Endothelial cell of umbilical vein (primary cell): ENCODE measurements around the gene SPNS1.

Source experiments
- CTCF ChIP-seq, 2 donors: IDR thresholded peaks; 1 replicate in 1 of 2; 2 replicates in 1 of 2; pipeline ENCODE4 v1.5.1; 2011; ENCODE audit warnings: low read length in 2 of 2, mild to moderate bottlenecking in 2 of 2, moderate library complexity in 2 of 2, control low read depth in 1 of 2, inconsistent platforms in 1 of 2, low read depth in 1 of 2; ENCODE audit not compliant: insufficient read depth in 1 of 2; ENCODE audit errors: extremely low read depth in 1 of 2
- EZH2 ChIP-seq: IDR thresholded peaks from 2 replicates; pipeline ENCODE4 v1.6.1; 2012; ENCODE audit warnings: borderline replicate concordance, low read depth, mild to moderate bottlenecking, moderate library complexity, low read length, inconsistent platforms; ENCODE audit not compliant: severe bottlenecking
- FOS ChIP-seq: IDR thresholded peaks from 2 replicates; pipeline ENCODE4 v1.6.1; 2011; ENCODE audit warnings: mild to moderate bottlenecking, low read length, moderate library complexity, borderline replicate concordance; ENCODE audit not compliant: insufficient read depth
- GATA2 ChIP-seq: IDR thresholded peaks from 2 replicates; pipeline ENCODE4 v1.7.0; 2011; ENCODE audit warnings: low read depth, mild to moderate bottlenecking, moderate library complexity, mixed read lengths, low read length; ENCODE audit not compliant: insufficient read length, insufficient read depth
- JUN ChIP-seq: IDR thresholded peaks from 2 replicates; pipeline ENCODE4 v1.6.1; 2011; ENCODE audit warnings: borderline replicate concordance, low read depth; ENCODE audit not compliant: insufficient read length, insufficient read depth
- MAX ChIP-seq: IDR thresholded peaks from 2 replicates; pipeline ENCODE4 v1.6.1; 2011; ENCODE audit not compliant: insufficient read depth, insufficient read length
- MYC ChIP-seq: IDR thresholded peaks from one replicate; pipeline ENCODE4 v1.6.1; 2011; ENCODE audit warnings: mild to moderate bottlenecking, low read depth, low read length
- POLR2A ChIP-seq: IDR thresholded peaks from 2 replicates; pipeline ENCODE4 v1.6.1; 2012; ENCODE audit warnings: low read depth, mild to moderate bottlenecking, control low read depth, low read length
- POLR2AphosphoS5 ChIP-seq: IDR thresholded peaks from 2 replicates; pipeline ENCODE4 v1.6.1; 2012; ENCODE audit warnings: low read depth, mild to moderate bottlenecking, control low read depth, low read length, moderate library complexity; ENCODE audit not compliant: insufficient read depth

GRCh38 chr16:28964072-28964471 is 10.5 kb upstream of the SPNS1 start:
- TF ChIP-seq CTCF (IDR thresholded peaks at IDR 0.05; ENCODE audit: extremely low read depth in 1 of 2, insufficient read depth in 1 of 2, low read depth in 1 of 2, low read length in 2 of 2) (no peak), POLR2A (no peak), JUN (no peak), EZH2 (no peak), POLR2AphosphoS5 (no peak), MAX (no peak), MYC (no peak), FOS (no peak), GATA2 (no peak)
